OCI-LY7 (cell line): ENCODE data around the gene RAX2. TPM values are rescaled to one million over a fixed set of nuclear protein-coding genes. Genes with fewer than 3 reads are reported as not detected.

Experiments
- BruUV-seq: library from RNA; stranded (reverse); fragments of 400-500 nt; replicated peaks from 2 replicates; lab custom pipeline; 2021; lab: Mats Ljungman, UMichigan
- CTCF ChIA-PET: fragments of 300-600 bp; sonication (Branson Sonifier 250); formaldehyde crosslinking; loops from one replicate; lab custom pipeline; 2022; ENCODE audit warnings: antibody characterized with exemption; ENCODE audit not compliant: unreplicated experiment; lab: Charles Lee
- POLR2A ChIA-PET: fragments of 300-600 bp; sonication (Branson Sonifier 250); formaldehyde crosslinking; loops from one replicate; lab custom pipeline; 2022; ENCODE audit warnings: antibody characterized with exemption; lab: Charles Lee
- DNase-seq: peaks from one replicate; pipeline ENCODE4 v3.0.0-alpha.2; 2015; ENCODE audit warnings: low spot score
- H2AFZ ChIP-seq: fragments of 200-600 bp; sonication (generic), shearing (Covaris generic); 2 replicates; pipeline ENCODE4 v1.6.1; 2014; ENCODE audit warnings: mild to moderate bottlenecking, antibody characterized with exemption, low read length, moderate library complexity
- H3K27ac ChIP-seq: fragments of 200-600 bp; sonication (generic); 2 replicates; pipeline ENCODE4 v1.5.1; 2014; ENCODE audit warnings: mixed run types, low read depth, mild to moderate bottlenecking, moderate library complexity, low read length, inconsistent platforms; ENCODE audit not compliant: poor library complexity, severe bottlenecking
- H3K36me3 ChIP-seq: fragments of 200-600 bp; sonication (generic); 2 replicates; pipeline ENCODE4 v1.6.1; 2014; ENCODE audit warnings: mild to moderate bottlenecking, antibody characterized with exemption, low read length, moderate library complexity, mixed read lengths; ENCODE audit not compliant: insufficient read depth
- H3K4me1 ChIP-seq: fragments of 200-600 bp; sonication (generic); 2 replicates; pipeline ENCODE4 v1.5.1; 2014; ENCODE audit warnings: mild to moderate bottlenecking, low read length; ENCODE audit not compliant: insufficient read depth, poor library complexity, severe bottlenecking
- H3K4me2 ChIP-seq: fragments of 200-600 bp; sonication (generic); 2 replicates; pipeline ENCODE4 v1.6.1; 2014; ENCODE audit warnings: mild to moderate bottlenecking, low read length
- H3K4me3 ChIP-seq: fragments of 200-600 bp; sonication (generic); 2 replicates; pipeline ENCODE4 v1.5.1; 2014; ENCODE audit warnings: mild to moderate bottlenecking, low read depth, low read length; ENCODE audit not compliant: poor library complexity, severe bottlenecking
- H3K79me2 ChIP-seq: fragments of 200-600 bp; sonication (generic); 2 replicates; pipeline ENCODE4 v1.6.1; 2016; ENCODE audit warnings: low read depth, mild to moderate bottlenecking, low read length, moderate library complexity, mixed read lengths; ENCODE audit not compliant: insufficient read depth
- H3K9me2 ChIP-seq: fragments of 200-600 bp; sonication (generic); 2 replicates; pipeline ENCODE4 v1.6.1; 2016; ENCODE audit warnings: mild to moderate bottlenecking, low read length, mixed read lengths; ENCODE audit not compliant: insufficient read depth
- H3K9me3 ChIP-seq: fragments of 200-600 bp; sonication (generic); 2 replicates; pipeline ENCODE4 v1.6.1; 2014; ENCODE audit warnings: mild to moderate bottlenecking, mixed run types, low read length, mixed read lengths
- H4K20me1 ChIP-seq: fragments of 200-600 bp; sonication (generic); 2 replicates; pipeline ENCODE4 v1.6.1; 2014; ENCODE audit warnings: mild to moderate bottlenecking, antibody characterized with exemption, low read length, moderate library complexity, mixed read lengths; ENCODE audit not compliant: insufficient read depth
- EZH2phosphoT487 ChIP-seq: fragments of 200-600 bp; sonication (generic); IDR thresholded peaks from 2 replicates; pipeline ENCODE4 v1.6.1; 2018; ENCODE audit warnings: low read depth, borderline replicate concordance, mild to moderate bottlenecking, mixed run types, antibody characterized with exemption, low read length, moderate library complexity, mixed read lengths
- intact Hi-C: fragments of 100-400 bp; cut with micrococcal nuclease; formaldehyde crosslinking; loops from one replicate; pipeline ENCODE4 v1.10.0; 2022; ENCODE audit not compliant: unreplicated experiment
- total RNA-seq, 2 experiments: library from RNA; depleted of rRNA in 1 of 2; stranded (reverse); fragments of >200 nt in 1 of 2; shearing (Covaris generic) in 1 of 2; gene quantifications; 2 replicates each; pipeline ENCODE4 v1.2.3, GENCODE V29; 2014 to 2022
- TF ChIP-seq, protein P1 (sequence below): fragments of 200-600 bp; sonication (generic); conservative IDR thresholded peaks from 2 replicates; pipeline ENCODE4 v1.5.1; 2014; ENCODE audit warnings: mild to moderate bottlenecking, antibody characterized with exemption, low read length, moderate library complexity, mixed read lengths

Gene RAX2
- total RNA-seq, 2 experiments from 2014 or later: not detected

DNA sequence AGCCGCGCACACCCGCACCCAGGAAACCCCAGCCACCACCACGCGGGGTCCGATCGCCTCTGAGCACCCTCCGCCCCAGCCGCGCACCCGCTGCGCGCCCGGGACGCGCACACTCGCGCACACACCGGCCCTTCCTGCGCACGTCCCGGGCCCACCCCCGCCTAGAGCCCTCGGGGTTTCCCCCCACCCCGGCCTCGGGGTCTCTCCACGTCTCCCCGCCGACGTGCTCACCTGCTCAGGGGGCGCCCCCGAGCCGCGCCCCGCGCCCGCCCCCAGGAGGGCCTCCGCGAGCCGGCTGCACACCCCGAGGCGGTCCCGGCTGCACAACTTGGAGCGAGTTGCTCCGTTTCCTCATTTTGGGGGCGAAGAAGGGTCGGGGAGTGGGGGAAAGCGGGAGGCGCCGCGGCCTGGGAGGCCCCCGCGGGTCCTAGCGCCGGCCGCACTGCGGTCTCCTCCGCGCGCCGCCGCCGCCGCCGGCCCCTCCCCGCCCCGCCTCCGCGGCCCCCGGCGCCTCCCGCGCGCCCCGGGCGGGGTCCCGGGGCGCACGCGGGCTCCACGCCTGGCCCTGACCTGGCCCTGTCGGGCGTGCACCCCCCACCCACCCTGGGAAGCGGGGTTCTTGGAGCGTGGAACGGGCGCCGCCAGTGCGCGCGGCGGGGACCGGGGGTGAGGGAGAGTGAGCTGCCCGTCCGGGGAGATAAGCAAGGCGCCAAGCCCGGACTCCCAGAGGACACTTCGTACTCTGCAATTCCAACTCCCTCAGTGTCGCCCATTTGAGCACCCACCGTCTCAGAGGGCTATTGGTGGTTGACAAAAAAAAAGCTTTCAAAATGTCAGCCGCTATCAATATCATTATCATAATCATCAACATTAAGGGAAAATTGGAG, 14.2 kb upstream of the RAX2 start, which contains the start of gene MATK:
MATK (minus strand) TSS at position 444 of the 887 bp plus-strand sequence. CDS start 1,246 bp downstream, outside the sequence.
- Histone ChIP-seq H4K20me1 (no peaks in the 10 kb centered on the region), H3K4me2 (no peak within 1 kb of the TSS), H3K9me3 (peaks cover 6% of the 10 kb centered on the region; the same call in 1 of the 2 replicates), H3K4me1 (no peaks in the 10 kb centered on the region), H3K9me2 (no peaks in the 10 kb centered on the region), H2AFZ (no peak within 1 kb of the TSS), H3K27ac (no peak within 1 kb of the TSS), H3K36me3 (no peaks in the 10 kb centered on the region), H3K79me2 (no peaks in the 10 kb centered on the region), H3K4me3 (no peak within 1 kb of the TSS)
- DNase-seq: no peak
- intact Hi-C loops: no loop called here
- TF ChIP-seq EZH2phosphoT487: no peak
- TF ChIP-seq, protein P1, sequence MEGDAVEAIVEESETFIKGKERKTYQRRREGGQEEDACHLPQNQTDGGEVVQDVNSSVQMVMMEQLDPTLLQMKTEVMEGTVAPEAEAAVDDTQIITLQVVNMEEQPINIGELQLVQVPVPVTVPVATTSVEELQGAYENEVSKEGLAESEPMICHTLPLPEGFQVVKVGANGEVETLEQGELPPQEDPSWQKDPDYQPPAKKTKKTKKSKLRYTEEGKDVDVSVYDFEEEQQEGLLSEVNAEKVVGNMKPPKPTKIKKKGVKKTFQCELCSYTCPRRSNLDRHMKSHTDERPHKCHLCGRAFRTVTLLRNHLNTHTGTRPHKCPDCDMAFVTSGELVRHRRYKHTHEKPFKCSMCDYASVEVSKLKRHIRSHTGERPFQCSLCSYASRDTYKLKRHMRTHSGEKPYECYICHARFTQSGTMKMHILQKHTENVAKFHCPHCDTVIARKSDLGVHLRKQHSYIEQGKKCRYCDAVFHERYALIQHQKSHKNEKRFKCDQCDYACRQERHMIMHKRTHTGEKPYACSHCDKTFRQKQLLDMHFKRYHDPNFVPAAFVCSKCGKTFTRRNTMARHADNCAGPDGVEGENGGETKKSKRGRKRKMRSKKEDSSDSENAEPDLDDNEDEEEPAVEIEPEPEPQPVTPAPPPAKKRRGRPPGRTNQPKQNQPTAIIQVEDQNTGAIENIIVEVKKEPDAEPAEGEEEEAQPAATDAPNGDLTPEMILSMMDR: no peak
- ChIA-PET CTCF (no interaction called here), POLR2A (no interaction called here)
- no TSS peak for BruUV-seq

DNA sequence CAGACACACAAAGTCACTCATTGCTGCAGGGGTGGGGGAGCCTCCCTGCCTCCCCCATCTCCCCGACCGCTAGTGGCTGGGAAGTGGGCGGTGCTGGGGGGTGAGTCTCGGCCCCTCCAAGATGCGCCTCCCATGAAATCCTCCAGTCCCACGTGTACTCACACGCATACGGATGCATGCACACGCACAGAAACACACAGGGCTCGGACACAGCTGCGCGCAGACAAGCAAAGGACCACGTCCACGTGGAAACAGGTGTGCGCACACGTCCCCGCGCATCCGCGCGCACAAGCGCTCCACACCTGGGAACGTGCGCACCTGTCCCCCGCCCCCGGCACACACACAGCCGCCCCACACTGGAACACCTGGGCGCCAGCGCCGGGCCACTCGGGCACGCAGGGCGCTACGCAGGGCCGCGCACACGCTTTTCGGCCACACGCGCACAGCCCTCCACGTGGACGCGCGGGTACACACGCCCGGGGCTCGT, 13.5 kb upstream of the RAX2 start:
- Histone ChIP-seq H3K79me2 (no peaks in the 10 kb centered on the region), H3K9me2 (no peaks in the 10 kb centered on the region), H3K4me3 (no peak overlapping the region), H3K9me3 (peaks cover 8% of the 10 kb centered on the region; the same call in 1 of the 2 replicates), H3K27ac (no peak overlapping the region), H4K20me1 (no peaks in the 10 kb centered on the region), H2AFZ (no peak overlapping the region), H3K36me3 (no peaks in the 10 kb centered on the region), H3K4me1 (no peaks in the 10 kb centered on the region), H3K4me2 (no peak overlapping the region)
- BruUV-seq: no TSS peak
- ChIA-PET POLR2A (no interaction called here), CTCF (no interaction called here)
- TF ChIP-seq, protein P1: no peak
- no peak for TF ChIP-seq EZH2phosphoT487
- no peak for DNase-seq
- intact Hi-C loops: no loop called here
